Measurements from ENCODE around the gene PRORP.

Gene PRORP

GRCh38 chr14:35121887-35122695, at the start of gene PRORP, which contains the start of gene PPP2R3C:
Gene PRORP, plus strand, starts transcription at chr14:35122552. Its CDS starts 694 bp downstream, at chr14:35123246.
Gene PPP2R3C, minus strand, starts transcription at chr14:35121990. Its CDS starts 31 bp downstream, at chr14:35121959.
- ChIA-PET POLR2A (interaction anchor here (0.6 to 2.1 kb wide), 10 partner anchors 9 to 704 kb away, joined by 3 to 8 read pairs (median 4); partner anchors contain the start of genes BRMS1L, CFL2, FAM177A1 and NFKBIA), CTCF (interaction anchor here (0.6 to 1.2 kb wide), 3 partner anchors 38 to 290 kb away, joined by 3 to 4 read pairs (median 3); no protein-coding TSS in a partner anchor)
- Histone ChIP-seq H3K9me3 (ENCODE audit: control insufficient read depth, insufficient read depth, low read depth, low read length) (no peaks in the 10 kb centered on the region), H3K4me1 (ENCODE audit: control insufficient read depth, insufficient read depth, low read length) (peaks cover 4% of the 10 kb centered on the region; the same call in 1 of the 2 replicates), H3K36me3 (ENCODE audit: control insufficient read depth in 2 of 2, insufficient read depth in 1 of 2, low read length in 2 of 2) (peaks cover 0 to 6% of the 10 kb centered on the region in 2 experiments; a peak in 2 of 3 replicates), H3K4me3 (ENCODE audit: low read depth, low read length) (peak within 1 kb of the TSS; percentile 50), H3K27ac (ENCODE audit: extremely low read depth, low read depth, low read length) (peak within 1 kb of the TSS; percentile 98)
- TF ChIP-seq ZNF132 (tag by site-specific recombination; IDR thresholded peaks at IDR 0.05; ENCODE audit: borderline replicate concordance) (no peak), ZNF184 (tag by site-specific recombination; IDR thresholded peaks at IDR 0.05) (no peak), ZNF776 (tag by site-specific recombination; IDR thresholded peaks at IDR 0.05; ENCODE audit: borderline replicate concordance) (no peak), WT1 (tag by site-specific recombination; IDR thresholded peaks at IDR 0.05) (no peak), ZNF362 (tag by site-specific recombination; IDR thresholded peaks at IDR 0.05) (no peak), ZBTB8A (tag by site-specific recombination; IDR thresholded peaks at IDR 0.05) (peak; percentile 91), YY1 (tag by site-specific recombination; IDR thresholded peaks at IDR 0.05) (peak; percentile 88), SP7 (tag by site-specific recombination; IDR thresholded peaks at IDR 0.05) (peak; percentile 73), MEIS1 (CRISPR knock-in tag; IDR thresholded peaks at IDR 0.05; ENCODE audit: borderline replicate concordance) (no peak), ZNF677 (tag by site-specific recombination; IDR thresholded peaks at IDR 0.05) (no peak), ZNF654 (tag by site-specific recombination; IDR thresholded peaks at IDR 0.05; ENCODE audit: low read depth) (no peak), ZNF555 (tag by site-specific recombination; conservative IDR thresholded peaks at IDR 0.05) (no peak), ZNF658 (tag by site-specific recombination; IDR thresholded peaks at IDR 0.05) (no peak), ZNF629 (tag by site-specific recombination; IDR thresholded peaks at IDR 0.05) (peak; percentile 83), ZNF335 (tag by site-specific recombination; conservative IDR thresholded peaks at IDR 0.05) (peak; percentile 99), ZXDB (tag by site-specific recombination; IDR thresholded peaks at IDR 0.05) (peak; percentile 95), IKZF3 (tag by site-specific recombination; IDR thresholded peaks at IDR 0.05) (no peak), ZNF670 (tag by site-specific recombination; IDR thresholded peaks at IDR 0.05; ENCODE audit: low read depth) (no peak), ZNF266 (tag by site-specific recombination; IDR thresholded peaks at IDR 0.05; ENCODE audit: low read depth) (no peak), ZNF621 (tag by site-specific recombination; IDR thresholded peaks at IDR 0.05) (no peak), ZBTB17 (tag by site-specific recombination; IDR thresholded peaks at IDR 0.05) (peak; percentile 90), ZBTB20 (tag by site-specific recombination; IDR thresholded peaks at IDR 0.05) (peak; percentile 86), ZNF239 (tag by site-specific recombination; IDR thresholded peaks at IDR 0.05) (peak; percentile 42; the same call in 1 of the 2 replicates), ZNF843 (tag by site-specific recombination; IDR thresholded peaks at IDR 0.05) (no peak), SP2 (tag by site-specific recombination; IDR thresholded peaks at IDR 0.05) (peak; percentile 92), ZNF792 (tag by site-specific recombination; IDR thresholded peaks at IDR 0.05) (no peak), BCL11A (tag by site-specific recombination; IDR thresholded peaks at IDR 0.05; ENCODE audit: low read depth) (no peak), ZNF510 (tag by site-specific recombination; IDR thresholded peaks at IDR 0.05; ENCODE audit: insufficient replicate concordance) (no peak), ZNF423 (tag by site-specific recombination; IDR thresholded peaks at IDR 0.05) (no peak), ZNF292 (tag by site-specific recombination; IDR thresholded peaks at IDR 0.05; ENCODE audit: borderline replicate concordance, low read depth) (no peak), ZNF350 (tag by site-specific recombination; IDR thresholded peaks at IDR 0.05) (no peak), ZNF830 (tag by site-specific recombination; IDR thresholded peaks at IDR 0.05; ENCODE audit: low read depth) (no peak), ZNF600 (tag by site-specific recombination; IDR thresholded peaks at IDR 0.05) (peak; percentile 52; the same call in 1 of the 2 replicates), PRDM1 (tag by site-specific recombination; IDR thresholded peaks at IDR 0.05) (no peak), ZNF114 (tag by site-specific recombination; IDR thresholded peaks at IDR 0.05) (no peak)
- TF ChIP-seq, protein P1, sequence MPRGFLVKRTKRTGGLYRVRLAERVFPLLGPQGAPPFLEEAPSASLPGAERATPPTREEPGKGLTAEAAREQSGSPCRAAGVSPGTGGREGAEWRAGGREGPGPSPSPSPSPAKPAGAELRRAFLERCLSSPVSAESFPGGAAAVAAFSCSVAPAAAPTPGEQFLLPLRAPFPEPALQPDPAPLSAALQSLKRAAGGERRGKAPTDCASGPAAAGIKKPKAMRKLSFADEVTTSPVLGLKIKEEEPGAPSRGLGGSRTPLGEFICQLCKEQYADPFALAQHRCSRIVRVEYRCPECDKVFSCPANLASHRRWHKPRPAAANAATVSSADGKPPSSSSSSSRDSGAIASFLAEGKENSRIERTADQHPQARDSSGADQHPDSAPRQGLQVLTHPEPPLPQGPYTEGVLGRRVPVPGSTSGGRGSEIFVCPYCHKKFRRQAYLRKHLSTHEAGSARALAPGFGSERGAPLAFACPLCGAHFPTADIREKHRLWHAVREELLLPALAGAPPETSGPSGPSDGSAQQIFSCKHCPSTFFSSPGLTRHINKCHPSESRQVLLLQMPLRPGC (tag by site-specific recombination; IDR thresholded peaks at IDR 0.05): no peak
- TF ChIP-seq, protein P2, sequence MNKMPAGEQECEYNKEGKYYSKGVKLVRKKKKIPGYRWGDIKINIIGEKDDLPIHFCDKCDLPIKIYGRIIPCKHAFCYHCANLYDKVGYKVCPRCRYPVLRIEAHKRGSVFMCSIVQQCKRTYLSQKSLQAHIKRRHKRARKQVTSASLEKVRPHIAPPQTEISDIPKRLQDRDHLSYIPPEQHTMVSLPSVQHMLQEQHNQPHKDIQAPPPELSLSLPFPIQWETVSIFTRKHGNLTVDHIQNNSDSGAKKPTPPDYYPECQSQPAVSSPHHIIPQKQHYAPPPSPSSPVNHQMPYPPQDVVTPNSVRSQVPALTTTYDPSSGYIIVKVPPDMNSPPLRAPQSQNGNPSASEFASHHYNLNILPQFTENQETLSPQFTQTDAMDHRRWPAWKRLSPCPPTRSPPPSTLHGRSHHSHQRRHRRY (tag by site-specific recombination; IDR thresholded peaks at IDR 0.05): no peak
